Endothelial cell of umbilical vein (primary cell): ENCODE results near the gene MAF. TPM values are rescaled to one million over a fixed set of nuclear protein-coding genes. Genes with fewer than 3 reads are reported as not detected.

Experiments
- BruUV-seq: library from RNA; stranded (reverse); fragments of 400-500 nt; replicated peaks from 2 replicates; lab custom pipeline; 2021; lab: Mats Ljungman, UMichigan
- CTCF ChIA-PET: fragments of 300-600, 350-600 bp; sonication (Branson Sonifier 250); formaldehyde crosslinking; loops from one replicate; lab custom pipeline; 2021; ENCODE audit warnings: antibody characterized with exemption, inconsistent platforms; lab: Charles Lee
- POLR2A ChIA-PET: fragments of 300-600, 350-600 bp; sonication (Branson Sonifier 250); formaldehyde crosslinking; loops from one replicate; lab custom pipeline; 2021; ENCODE audit warnings: antibody characterized with exemption, inconsistent platforms; lab: Charles Lee
- DNase-seq: peaks from one replicate; pipeline ENCODE4 v3.0.0-alpha.2; 2011; ENCODE audit warnings: low read depth, low spot score
- FAIRE-seq: peaks from 2 replicates; lab custom pipeline; 2011; peaks lifted over from hg19 to GRCh38; lab: Jason Lieb, UNC
- H2AFZ ChIP-seq: 2 replicates; pipeline ENCODE4 v1.6.0; 2012; ENCODE audit warnings: low read depth, low read length, control low read depth, inconsistent platforms
- H3K27ac ChIP-seq: 2 replicates; pipeline ENCODE4 v1.5.1; 2011; ENCODE audit warnings: low read depth, mild to moderate bottlenecking, control low read depth, low read length, moderate library complexity; ENCODE audit not compliant: insufficient read depth
- H3K27me3 ChIP-seq, 2 experiments: 2 replicates each; pipeline versions ENCODE4 v1.6.0 to v1.6.1; 2011; ENCODE audit warnings: low read length in 2 of 2, mixed read lengths in 1 of 2; ENCODE audit not compliant: control insufficient read depth in 2 of 2, insufficient read depth in 2 of 2
- H3K36me3 ChIP-seq, 2 experiments: 2 replicates in 1 of 2; 3 replicates in 1 of 2; pipeline ENCODE4 v1.5.1; 2011; ENCODE audit warnings: low read length in 2 of 2, mild to moderate bottlenecking in 1 of 2, moderate library complexity in 1 of 2; ENCODE audit not compliant: control insufficient read depth in 2 of 2, insufficient read depth in 2 of 2; ENCODE audit errors: extremely low read depth in 1 of 2
- H3K4me1 ChIP-seq: 3 replicates; pipeline ENCODE4 v1.5.1; 2011; ENCODE audit warnings: mild to moderate bottlenecking, low read length; ENCODE audit not compliant: control insufficient read depth, insufficient read depth; ENCODE audit errors: extremely low read depth
- H3K4me2 ChIP-seq: 2 replicates; pipeline ENCODE4 v1.6.1; 2011; ENCODE audit warnings: low read length, control low read depth, mixed read lengths; ENCODE audit not compliant: insufficient read depth
- H3K4me3 ChIP-seq, 3 experiments: fragments of 200-600 bp in 1 of 3; sonication (generic), shearing (Covaris generic) in 1 of 3; replicated peaks in 1 of 3; 2 replicates each; pipeline ENCODE4 v1.5.1; 2011 to 2016; ENCODE audit warnings: control low read depth in 3 of 3, low read length in 3 of 3, mild to moderate bottlenecking in 2 of 3, inconsistent platforms in 1 of 3, low read depth in 1 of 3, moderate library complexity in 1 of 3; ENCODE audit not compliant: insufficient read depth in 1 of 3
- H3K79me2 ChIP-seq: 2 replicates; pipeline ENCODE4 v1.6.0; 2012; ENCODE audit warnings: low read length, inconsistent platforms; ENCODE audit not compliant: control insufficient read depth, insufficient read depth
- H3K9ac ChIP-seq: replicated peaks from 2 replicates; pipeline ENCODE3; 2011; ENCODE audit warnings: low read length, control low read depth; ENCODE audit not compliant: insufficient read depth; ENCODE audit errors: extremely low read depth
- H3K9me1 ChIP-seq: replicated peaks from 3 replicates; pipeline ENCODE4 v1.6.0; 2011; ENCODE audit warnings: mild to moderate bottlenecking, low read length; ENCODE audit not compliant: control insufficient read depth, insufficient read depth; ENCODE audit errors: extremely low read depth
- H3K9me3 ChIP-seq: replicated peaks from 2 replicates; pipeline ENCODE4 v1.5.1; 2012; ENCODE audit warnings: low read length, inconsistent platforms; ENCODE audit not compliant: control insufficient read depth, insufficient read depth
- H4K20me1 ChIP-seq: replicated peaks from 2 replicates; pipeline ENCODE3; 2011; ENCODE audit warnings: mild to moderate bottlenecking, low read length; ENCODE audit not compliant: control insufficient read depth, insufficient read depth; ENCODE audit errors: extremely low read depth
- CTCF ChIP-seq, 2 donors: IDR thresholded peaks; 1 replicate in 1 of 2; 2 replicates in 1 of 2; pipeline ENCODE4 v1.5.1; 2011; ENCODE audit warnings: low read length in 2 of 2, mild to moderate bottlenecking in 2 of 2, moderate library complexity in 2 of 2, control low read depth in 1 of 2, inconsistent platforms in 1 of 2, low read depth in 1 of 2; ENCODE audit not compliant: insufficient read depth in 1 of 2; ENCODE audit errors: extremely low read depth in 1 of 2
- EZH2 ChIP-seq: IDR thresholded peaks from 2 replicates; pipeline ENCODE4 v1.6.1; 2012; ENCODE audit warnings: borderline replicate concordance, low read depth, mild to moderate bottlenecking, moderate library complexity, low read length, inconsistent platforms; ENCODE audit not compliant: severe bottlenecking
- FOS ChIP-seq: IDR thresholded peaks from 2 replicates; pipeline ENCODE4 v1.6.1; 2011; ENCODE audit warnings: mild to moderate bottlenecking, low read length, moderate library complexity, borderline replicate concordance; ENCODE audit not compliant: insufficient read depth
- GATA2 ChIP-seq: IDR thresholded peaks from 2 replicates; pipeline ENCODE4 v1.7.0; 2011; ENCODE audit warnings: low read depth, mild to moderate bottlenecking, moderate library complexity, mixed read lengths, low read length; ENCODE audit not compliant: insufficient read length, insufficient read depth
- JUN ChIP-seq: IDR thresholded peaks from 2 replicates; pipeline ENCODE4 v1.6.1; 2011; ENCODE audit warnings: borderline replicate concordance, low read depth; ENCODE audit not compliant: insufficient read length, insufficient read depth
- MAX ChIP-seq: IDR thresholded peaks from 2 replicates; pipeline ENCODE4 v1.6.1; 2011; ENCODE audit not compliant: insufficient read depth, insufficient read length
- MYC ChIP-seq: IDR thresholded peaks from one replicate; pipeline ENCODE4 v1.6.1; 2011; ENCODE audit warnings: mild to moderate bottlenecking, low read depth, low read length
- POLR2A ChIP-seq: IDR thresholded peaks from 2 replicates; pipeline ENCODE4 v1.6.1; 2012; ENCODE audit warnings: low read depth, mild to moderate bottlenecking, control low read depth, low read length
- dilution Hi-C: fragments of 300-500 bp; cut with MboI; formaldehyde crosslinking; loops from one replicate; pipeline ENCODE4 v1.15.0; 2019; ENCODE audit warnings: low sequenced_read_pairs; ENCODE audit not compliant: extremely low pct_ligation_motif_present
- intact Hi-C: fragments of 100-400 bp; cut with micrococcal nuclease; formaldehyde crosslinking; loops from one replicate; pipeline ENCODE4 v1.10.0; 2022
- polyA plus RNA-seq, 4 experiments: library from polyadenylated mRNA; depleted of rRNA in 3 of 4; stranded (reverse) in 3 of 4; unstranded in 1 of 4; fragments of >200 nt; gene quantifications; 2 replicates each; pipeline versions ENCODE4 v1.2.1 to v1.2.3, GENCODE V29; 2011 to 2012; ENCODE audit warnings: missing spikeins in 1 of 4
- total RNA-seq: library from RNA; stranded (reverse); gene quantifications from 2 replicates; pipeline ENCODE4 v1.2.3, GENCODE V29; 2021

MAF gene
- total and polyA plus RNA-seq, 2 donors (not counting 3 experiments of a cell fraction or from before 2014, with no cell fraction given): 0.04 to 0.33 TPM

GRCh38 chr16:79623824-79624223, 23.3 kb upstream of the MAF start:
- H3K4me1 ChIP-seq: no peaks in the 10 kb centered on the region
- FAIRE-seq (no peak), DNase-seq (no peak)
- no peak overlapping the region for H2AFZ ChIP-seq
- no peak overlapping the region for H3K27ac ChIP-seq
- no peaks in the 10 kb centered on the region for H3K79me2 ChIP-seq
- POLR2A ChIA-PET: no interaction called here
- CTCF ChIA-PET: no interaction called here
- H3K36me3 ChIP-seq: no peaks in the 10 kb centered on the region
- H3K9ac ChIP-seq: no peak overlapping the region
- H3K4me2 ChIP-seq: no peak overlapping the region
- dilution Hi-C loops: no loop called here
- no peak overlapping the region for H3K4me3 ChIP-seq
- no peaks in the 10 kb centered on the region for H3K27me3 ChIP-seq
- no peak for TF ChIP-seq MAX
- TF ChIP-seq JUN: no peak
- TF ChIP-seq GATA2: no peak
- no TSS peak for BruUV-seq
- H3K9me1 ChIP-seq: no peaks in the 10 kb centered on the region
- intact Hi-C loops: no loop called here
- no peaks in the 10 kb centered on the region for H3K9me3 ChIP-seq
- no peaks in the 10 kb centered on the region for H4K20me1 ChIP-seq

GRCh38 chr16:79623062-79623461, 22.5 kb upstream of the MAF start:
- H2AFZ ChIP-seq: no peak overlapping the region

More at GRCh38 chr16:79623062-79623461, 22.5 kb upstream of the MAF start:
- H3K4me1 ChIP-seq: no peaks in the 10 kb centered on the region
- no peak overlapping the region for H3K4me2 ChIP-seq
- BruUV-seq: no TSS peak
- H3K9me1 ChIP-seq: no peaks in the 10 kb centered on the region
- no peak overlapping the region for H3K27ac ChIP-seq
- FAIRE-seq: no peak
- no peaks in the 10 kb centered on the region for H3K79me2 ChIP-seq
- H3K9me3 ChIP-seq: no peaks in the 10 kb centered on the region
- no peak for DNase-seq
- H3K9ac ChIP-seq: no peak overlapping the region
- TF ChIP-seq EZH2 (no peak), MAX (no peak), CTCF (IDR thresholded peaks at IDR 0.05; ENCODE audit: extremely low read depth in 1 of 2, insufficient read depth in 1 of 2, low read depth in 1 of 2, low read length in 2 of 2) (no peak), MYC (no peak), POLR2A (no peak), FOS (no peak), GATA2 (no peak), JUN (no peak)
- ChIA-PET CTCF (no interaction called here), POLR2A (no interaction called here)
- H3K36me3 ChIP-seq: no peaks in the 10 kb centered on the region
- intact Hi-C loops (no loop called here), dilution Hi-C loops (no loop called here)
- no peaks in the 10 kb centered on the region for H4K20me1 ChIP-seq
- no peak overlapping the region for H3K4me3 ChIP-seq
- H3K27me3 ChIP-seq: no peaks in the 10 kb centered on the region
